HG03097 (cell line): ENCODE measurements around the gene TFB2M.

ENCODE experiments used
- ATAC-seq: cut with Tn5 transposase; IDR thresholded peaks from one replicate; pipeline ENCODE4 v1.9.1; 2021; ENCODE audit not compliant: unreplicated experiment, low FRiP score

The TFB2M gene

GRCh38 chr1:246558041-246558440 lies 8.0 kb downstream of the TFB2M start:
- no peak for ATAC-seq

DNA sequence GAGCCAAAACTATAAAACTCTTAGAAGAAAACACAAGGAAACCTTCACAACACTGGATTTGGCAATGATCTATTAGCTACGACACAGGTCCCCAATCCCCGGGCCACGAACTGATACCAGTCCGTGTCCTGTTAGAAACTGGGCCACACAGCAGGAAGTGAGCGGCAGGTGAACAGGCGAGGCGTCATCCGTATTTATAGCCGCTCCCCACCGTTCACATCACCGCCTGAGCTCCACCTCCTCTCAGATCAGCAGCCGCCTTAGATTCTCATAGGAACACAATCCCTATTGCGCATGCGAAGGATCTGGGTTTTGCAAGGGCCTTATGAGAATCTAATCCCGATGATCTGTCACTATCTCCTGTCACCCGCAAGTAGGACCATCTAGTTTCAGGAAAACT lies 11.9 kb downstream of the TFB2M start:
- no peak for ATAC-seq

DNA sequence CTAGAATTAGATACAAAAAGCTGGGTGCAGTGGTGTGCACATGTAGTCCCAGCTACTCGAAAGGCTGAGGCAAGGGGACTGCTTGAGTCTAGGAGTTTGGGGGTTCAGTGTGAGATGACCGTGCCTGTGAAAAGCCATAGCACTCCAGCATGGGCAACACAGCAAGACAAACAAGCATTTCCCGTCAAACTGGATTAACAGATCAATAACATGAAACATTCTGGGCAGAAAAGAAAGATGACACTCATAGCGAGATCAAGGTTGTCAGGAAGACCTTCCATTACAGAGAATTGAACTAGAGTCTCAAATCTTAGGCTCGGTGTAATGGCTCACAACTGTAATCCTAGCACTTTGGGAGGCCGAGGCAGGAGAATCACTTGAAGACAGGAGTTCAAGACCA lies 14.0 kb downstream of the TFB2M start:
- ATAC-seq, result no peak

GRCh38 chr1:246550402-246550801 lies 15.7 kb downstream of the TFB2M start:
- ATAC-seq, result no peak

- ATAC-seq, result no peak
These were observed 16.4 kb downstream of the TFB2M start for GRCh38 chr1:246549665-246550064.

GRCh38 chr1:246544001-246544400 lies 22.1 kb downstream of the TFB2M start:
- ATAC-seq, result no peak

- no peak for ATAC-seq
These were observed 25.1 kb downstream of the TFB2M start for GRCh38 chr1:246540738-246541491.

- ATAC-seq, result no peak
These were observed 28.2 kb downstream of the TFB2M start for GRCh38 chr1:246537887-246538286.

- ATAC-seq, result no peak
These were observed 28.6 kb downstream of the TFB2M start for GRCh38 chr1:246537441-246537840.

DNA sequence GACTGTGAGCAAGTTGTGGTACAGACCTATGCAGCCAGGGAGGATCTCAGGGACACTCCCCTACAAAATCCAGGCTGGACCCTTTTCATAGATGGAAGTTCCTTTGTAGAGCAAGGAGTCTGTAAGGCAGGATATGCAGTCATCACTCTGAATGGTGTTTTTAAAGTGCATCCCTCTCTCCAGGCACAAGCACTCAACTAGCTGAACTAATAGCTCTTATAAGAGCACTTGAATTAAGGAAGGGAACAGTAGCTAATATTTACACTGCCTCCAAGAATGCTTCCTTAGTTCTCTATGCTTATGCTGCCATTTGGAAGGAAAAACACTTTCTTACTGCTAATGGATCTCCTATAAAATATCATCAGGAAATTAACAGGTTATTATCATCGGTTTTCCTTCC lies 31.9 kb downstream of the TFB2M start:
- ATAC-seq, result no peak

DNA sequence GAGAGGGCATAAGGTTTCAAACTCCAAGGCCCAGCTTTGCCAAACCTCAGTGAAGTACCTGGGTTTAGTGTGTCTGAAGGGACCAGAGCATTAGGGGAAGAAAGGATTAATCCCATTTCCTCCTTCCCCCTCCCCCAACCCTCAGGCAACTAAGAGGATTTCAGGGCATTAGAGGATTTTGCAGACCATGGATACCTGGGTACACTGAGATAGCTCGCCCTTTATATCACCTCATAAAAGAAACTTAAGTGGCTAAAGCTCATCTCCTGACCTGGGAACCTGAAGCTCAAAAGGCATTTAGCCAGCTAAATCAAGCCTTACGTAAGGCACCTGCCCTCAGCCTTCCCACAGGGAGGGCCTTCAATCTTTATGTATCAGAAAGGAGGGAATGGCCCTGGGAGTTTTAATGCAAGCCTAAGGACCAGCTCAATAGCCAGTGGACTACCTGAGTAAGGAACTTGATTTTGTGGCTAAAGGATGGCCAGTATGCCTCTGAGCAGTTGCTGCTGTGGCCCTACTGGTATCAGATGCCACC lies 32.6 kb downstream of the TFB2M start:
- no peak for ATAC-seq

- ATAC-seq, result no peak
These were observed 33.5 kb downstream of the TFB2M start for GRCh38 chr1:246532519-246532918.

DNA sequence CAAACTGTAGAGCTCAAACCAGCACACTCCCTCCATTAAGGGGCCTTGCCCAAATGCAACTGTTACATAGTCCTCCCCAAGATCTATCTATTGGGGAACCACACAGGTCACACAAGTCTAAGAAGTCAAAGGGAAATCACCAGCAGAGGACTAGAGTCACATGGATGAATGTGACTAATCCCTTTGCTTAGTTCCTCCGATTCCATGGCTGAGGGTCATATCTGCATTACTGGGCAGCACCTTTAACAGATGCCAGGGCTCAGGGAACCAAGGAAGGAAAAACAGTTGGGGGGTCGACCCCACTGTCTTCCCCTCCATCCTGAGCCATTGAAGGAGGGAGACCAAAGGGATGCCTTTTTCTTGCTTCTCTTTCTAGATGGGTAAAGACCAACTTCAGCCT lies 35.6 kb downstream of the TFB2M start:
- no peak for ATAC-seq

- no peak for ATAC-seq
These were observed 36.9 kb downstream of the TFB2M start for GRCh38 chr1:246528933-246529731.

DNA sequence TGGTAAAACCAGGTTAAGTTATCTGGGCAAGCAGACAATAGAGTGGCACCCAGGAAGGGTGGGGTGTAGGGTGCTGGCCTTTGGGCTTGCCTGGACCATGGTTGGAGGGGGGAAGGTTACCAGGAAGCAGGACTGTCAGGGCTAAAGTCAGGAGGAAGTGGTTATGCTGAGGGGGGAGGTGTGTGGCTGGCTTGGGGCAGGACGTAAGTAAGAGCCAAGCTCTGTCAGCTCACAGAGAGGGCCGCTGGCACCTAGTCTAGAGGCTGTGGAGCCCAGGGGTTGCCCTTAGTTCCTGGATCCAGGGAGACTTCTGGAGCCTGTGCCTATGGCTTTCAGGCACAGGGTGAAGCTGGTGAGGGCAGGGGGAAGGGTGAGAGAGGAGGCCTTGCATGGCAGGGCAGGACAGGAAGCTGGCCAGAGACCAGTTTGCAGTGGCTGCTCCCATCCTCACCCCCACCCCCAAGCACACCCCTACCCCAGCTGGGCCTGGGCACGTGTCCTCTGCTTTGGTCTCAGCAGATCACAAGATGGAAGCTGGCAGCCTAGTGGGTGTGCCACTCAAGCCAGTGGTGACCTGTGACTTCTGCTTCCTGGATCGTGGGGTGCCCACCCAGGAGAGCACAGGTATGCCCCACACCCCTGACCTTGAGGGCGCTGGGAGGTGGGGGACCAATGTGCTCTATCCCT lies 38.5 kb downstream of the TFB2M start:
- peak; percentile 70 for ATAC-seq

DNA sequence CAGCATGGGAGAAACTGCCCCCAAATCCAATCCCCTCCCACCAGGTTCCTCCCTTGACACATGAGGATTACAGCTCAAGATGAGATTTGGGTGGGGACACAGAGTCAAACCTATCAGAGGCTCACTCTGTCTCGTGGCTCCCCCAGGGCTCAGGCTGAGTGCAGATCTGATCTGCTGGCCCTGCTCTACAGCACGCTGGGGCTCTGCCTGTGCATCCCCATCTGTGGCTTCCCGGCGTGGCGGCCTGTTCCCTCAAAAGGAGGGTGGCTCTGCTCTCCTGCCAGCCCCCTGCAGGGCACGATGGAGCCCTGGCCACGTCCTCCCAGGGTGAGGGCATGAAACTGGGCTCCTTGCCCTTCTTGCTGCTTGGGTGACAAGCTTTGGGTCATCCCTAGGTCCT lies 39.1 kb downstream of the TFB2M start:
- ATAC-seq, result peak; percentile 18

GRCh38 chr1:246526380-246526779 lies 39.7 kb downstream of the TFB2M start:
- ATAC-seq, result no peak

GRCh38 chr1:246519514-246519913 lies 46.5 kb downstream of the TFB2M start:
- no peak for ATAC-seq

GRCh38 chr1:246518456-246519205 lies 47.4 kb downstream of the TFB2M start:
- no peak for ATAC-seq

DNA sequence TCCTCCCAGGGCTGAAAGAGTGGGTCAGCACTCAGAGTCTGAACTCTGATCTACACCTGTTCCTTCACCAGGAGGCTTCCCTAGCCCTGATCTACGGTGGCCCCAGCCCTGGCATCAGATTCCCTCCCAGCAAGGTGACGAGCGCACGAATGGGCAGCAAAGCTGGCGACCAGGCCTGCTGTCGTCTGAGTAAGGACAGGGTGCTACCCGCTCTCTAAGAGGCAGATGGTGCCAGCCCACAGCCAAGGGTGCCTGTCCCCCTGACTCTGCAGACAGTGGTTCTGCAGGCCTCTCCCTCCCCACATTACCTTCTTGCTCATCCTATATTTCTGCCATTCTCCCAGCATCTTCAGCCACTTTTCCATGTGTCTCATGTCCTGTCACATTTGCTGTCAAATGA lies 48.7 kb downstream of the TFB2M start:
- no peak for ATAC-seq

GRCh38 chr1:246516126-246516525 lies 49.9 kb downstream of the TFB2M start:
- ATAC-seq, result no peak
